Neural crest cell (in vitro differentiated cells): ENCODE results near the gene SH3YL1. TPM values are rescaled to one million over a fixed set of nuclear protein-coding genes. Genes with fewer than 3 reads are reported as not detected.

Experiments used
- DNase-seq: peaks from one replicate; pipeline ENCODE4 v3.0.0; 2021; ENCODE audit warnings: low read depth, mixed read lengths, low spot score
- H3K27ac Mint-ChIP-seq: one replicate; pipeline ENCODE4 v1.8.0; 2021; ENCODE audit warnings: mild to moderate bottlenecking, mixed read lengths; ENCODE audit not compliant: unreplicated experiment
- H3K27me3 Mint-ChIP-seq: 2 replicates; pipeline ENCODE4 v1.8.0; 2021; ENCODE audit warnings: low read depth, mild to moderate bottlenecking, mixed read lengths
- H3K36me3 Mint-ChIP-seq: 2 replicates; pipeline ENCODE4 v1.8.0; 2021; ENCODE audit warnings: low read depth, mild to moderate bottlenecking, mixed read lengths
- H3K4me1 Mint-ChIP-seq: 2 replicates; pipeline ENCODE4 v1.8.0; 2021; ENCODE audit warnings: mixed read lengths
- H3K4me3 Mint-ChIP-seq: one replicate; pipeline ENCODE4 v1.8.0; 2021; ENCODE audit warnings: mild to moderate bottlenecking, mixed read lengths
- H3K9me3 Mint-ChIP-seq: 2 replicates; pipeline ENCODE4 v1.8.0; 2021; ENCODE audit warnings: mixed read lengths
- CTCF ChIP-seq: fragments of 200-600 bp; sonication (generic); conservative IDR thresholded peaks from 2 replicates; pipeline ENCODE4 v1.5.0; 2021; ENCODE audit warnings: antibody characterized with exemption, mild to moderate bottlenecking
- total RNA-seq: library from RNA; stranded (reverse); gene quantifications from 2 replicates; pipeline ENCODE4 v1.2.1, GENCODE V29; 2021

The SH3YL1 gene
- total RNA-seq, 1 donor from 2014 or later = 31.8 TPM

- Mint-ChIP-seq H3K9me3 (no peaks in the 10 kb centered on the region), H3K27me3 (peaks cover 42% of the 10 kb centered on the region), H3K4me3 (peak overlapping the region; percentile 34), H3K27ac (no peak overlapping the region), H3K36me3 (peaks cover 4% of the 10 kb centered on the region), H3K4me1 (peaks cover 15% of the 10 kb centered on the region)
- no peak for DNase-seq
- no peak for TF ChIP-seq CTCF
Observed at GRCh38 chr2:284896-285492, 21.2 kb upstream of the SH3YL1 start.

- peaks cover 35% of the 10 kb centered on the region for H3K27me3 Mint-ChIP-seq
- H3K4me1 Mint-ChIP-seq = peaks cover 9% of the 10 kb centered on the region
- H3K9me3 Mint-ChIP-seq = no peaks in the 10 kb centered on the region
- peaks cover 4% of the 10 kb centered on the region for H3K36me3 Mint-ChIP-seq
- peak overlapping the region; percentile 1 for H3K4me3 Mint-ChIP-seq
- H3K27ac Mint-ChIP-seq = no peak overlapping the region
- TF ChIP-seq CTCF = no peak
- no peak for DNase-seq
Observed at GRCh38 chr2:283996-284794, 20.4 kb upstream of the SH3YL1 start.

DNA sequence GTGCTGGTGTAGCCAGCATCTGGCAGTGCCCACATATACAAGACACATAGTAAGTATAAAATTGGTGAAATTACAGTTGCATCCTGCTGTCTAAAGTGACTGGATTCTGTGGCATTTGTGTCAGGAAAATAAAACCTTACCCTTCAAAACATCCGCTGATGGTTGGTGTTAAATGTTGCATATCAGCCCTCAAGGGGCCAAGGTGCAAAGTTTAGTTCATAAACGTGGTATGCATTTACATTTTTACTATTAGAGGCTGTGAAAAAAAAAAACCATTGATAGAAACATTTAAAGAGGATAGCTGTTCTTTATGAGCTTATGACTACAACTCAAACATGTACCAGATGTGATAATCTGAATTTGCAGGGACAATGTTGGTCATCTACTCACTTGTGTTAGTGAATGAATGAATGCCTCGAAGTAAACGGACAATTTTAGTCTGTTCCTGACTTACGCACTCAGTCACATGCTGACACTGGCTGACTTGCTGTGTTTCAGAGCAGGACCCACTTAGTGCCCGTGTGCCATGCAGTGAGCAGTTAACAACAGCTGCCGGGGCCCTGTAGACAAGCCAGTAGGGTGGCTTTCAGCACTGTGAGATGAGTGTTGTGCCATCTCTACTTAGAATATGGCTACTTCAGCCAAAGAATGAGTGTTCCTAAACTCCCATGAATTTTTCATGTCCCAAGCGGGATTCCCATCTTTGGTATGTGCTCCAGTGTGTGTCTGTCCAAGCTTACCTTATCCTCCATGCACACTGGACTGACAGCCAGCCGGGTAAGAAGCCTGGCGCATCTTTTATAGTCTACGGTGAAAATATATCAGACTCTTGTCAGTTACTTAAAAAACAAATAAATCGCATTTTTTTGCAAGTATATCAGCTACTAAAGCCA, 18.8 kb upstream of the SH3YL1 start:
- Mint-ChIP-seq H3K9me3 (no peaks in the 10 kb centered on the region), H3K4me1 (peaks cover 9% of the 10 kb centered on the region), H3K4me3 (no peak overlapping the region), H3K27ac (no peak overlapping the region), H3K36me3 (peaks cover 10% of the 10 kb centered on the region), H3K27me3 (peaks cover 32% of the 10 kb centered on the region)
- no peak for TF ChIP-seq CTCF
- DNase-seq = no peak

DNA sequence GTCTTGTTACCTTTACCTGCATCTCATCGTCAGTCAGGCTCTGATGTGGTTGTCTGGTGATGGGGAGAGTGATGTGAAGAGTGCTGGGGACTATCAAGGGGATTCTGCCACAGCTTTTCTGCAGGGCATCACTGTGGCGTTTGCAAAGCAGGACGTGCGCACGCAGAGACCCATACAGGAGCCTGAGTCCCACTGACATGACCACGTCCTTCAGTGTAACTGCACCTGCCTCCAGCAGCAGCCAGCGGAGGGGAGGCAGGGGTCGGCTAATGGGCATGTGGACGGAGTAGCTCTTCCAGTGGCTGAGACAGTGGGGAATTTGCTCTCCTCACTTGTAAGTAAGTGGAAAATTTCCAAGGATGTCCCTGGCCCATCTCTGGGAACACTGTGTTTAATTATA, 17.5 kb upstream of the SH3YL1 start:
- no peak for TF ChIP-seq CTCF
- peaks cover 22% of the 10 kb centered on the region for H3K27me3 Mint-ChIP-seq
- no peak overlapping the region for H3K4me3 Mint-ChIP-seq
- no peaks in the 10 kb centered on the region for H3K9me3 Mint-ChIP-seq
- peaks cover 4% of the 10 kb centered on the region for H3K4me1 Mint-ChIP-seq
- peaks cover 17% of the 10 kb centered on the region for H3K36me3 Mint-ChIP-seq
- no peak overlapping the region for H3K27ac Mint-ChIP-seq
- DNase-seq = no peak

GRCh38 chr2:280650-281110, 16.8 kb upstream of the SH3YL1 start:
- peaks cover 19% of the 10 kb centered on the region for H3K36me3 Mint-ChIP-seq

More at GRCh38 chr2:280650-281110, 16.8 kb upstream of the SH3YL1 start:
- Mint-ChIP-seq H3K27ac (no peak overlapping the region), H3K4me3 (no peak overlapping the region), H3K27me3 (peaks cover 15% of the 10 kb centered on the region), H3K4me1 (peaks cover 4% of the 10 kb centered on the region), H3K9me3 (no peaks in the 10 kb centered on the region)
- DNase-seq = no peak
- TF ChIP-seq CTCF = no peak
